Left renal pelvis (tissue), 4 donors: ENCODE results near the gene PUM1. TPM values are rescaled to one million over a fixed set of nuclear protein-coding genes. Genes with fewer than 3 reads are reported as not detected.
"Not testable (repeated sequence)": the region's sequence is repeated elsewhere in the genome, so short reads cannot be mapped to it uniquely, and the experiment has no call there.

Experiments used
- DNase-seq, 4 donors: peaks; one replicate each; pipeline ENCODE4 v3.0.0-alpha.2; 2013; ENCODE audit warnings: low read depth in 4 of 4, low spot score in 3 of 4
- polyA plus RNA-seq, 4 donors: library from polyadenylated mRNA; unstranded; fragments of 120-200 nt; gene quantifications; one replicate each; pipeline ENCODE4 v1.2.1, GENCODE V29; 2013; ENCODE audit not compliant: insufficient read length in 4 of 4

Gene PUM1
- polyA plus RNA-seq, 4 donors, result 81.1 to 128 (median 114) TPM

- DNase-seq, result no peak
Measured at GRCh38 chr1:30969903-30970302, 95.6 kb downstream of the PUM1 start.

GRCh38 chr1:30968220-30968971, 97.1 kb downstream of the PUM1 start:
- DNase-seq, result no peak

- DNase-seq, result peak in 3 of 4 donors; percentile 22 to 33 (median 24)
Measured at GRCh38 chr1:30966690-30967369, 98.7 kb downstream of the PUM1 start.

- DNase-seq, result no peak
Measured at GRCh38 chr1:30965924-30966599, 99.5 kb downstream of the PUM1 start.

- DNase-seq, result no peak
Measured at GRCh38 chr1:30964706-30965105, 100.8 kb downstream of the PUM1 start.

GRCh38 chr1:30962609-30963508, 102.7 kb downstream of the PUM1 start:
- no peak for DNase-seq

- DNase-seq, result no peak
Measured at GRCh38 chr1:30957560-30958222, 107.8 kb downstream of the PUM1 start.

GRCh38 chr1:30955448-30956015, 110.0 kb downstream of the PUM1 start:
- no peak for DNase-seq

- no peak for DNase-seq
Measured at GRCh38 chr1:30953685-30954084, 111.8 kb downstream of the PUM1 start.

GRCh38 chr1:30952098-30952497, 113.4 kb downstream of the PUM1 start:
- no peak for DNase-seq

- DNase-seq, result no peak
Measured at GRCh38 chr1:30950700-30951099, 114.8 kb downstream of the PUM1 start.

GRCh38 chr1:30950053-30950452, 115.5 kb downstream of the PUM1 start:
- no peak for DNase-seq

- DNase-seq, result not testable (repeated sequence)
Measured at GRCh38 chr1:30949487-30949838, 116.1 kb downstream of the PUM1 start.

GRCh38 chr1:30948813-30949486, 116.6 kb downstream of the PUM1 start:
- DNase-seq, result not testable (repeated sequence)

GRCh38 chr1:30948278-30948677, 117.2 kb downstream of the PUM1 start:
- DNase-seq, result no peak

- no peak for DNase-seq
Measured at GRCh38 chr1:30947212-30947611, 118.3 kb downstream of the PUM1 start.

GRCh38 chr1:30942326-30942963, 123.1 kb downstream of the PUM1 start:
- no peak for DNase-seq

GRCh38 chr1:30940541-30940940, 125.0 kb downstream of the PUM1 start:
- no peak for DNase-seq
